ENCODE measurements around the gene ACSS1.

The ACSS1 gene

DNA sequence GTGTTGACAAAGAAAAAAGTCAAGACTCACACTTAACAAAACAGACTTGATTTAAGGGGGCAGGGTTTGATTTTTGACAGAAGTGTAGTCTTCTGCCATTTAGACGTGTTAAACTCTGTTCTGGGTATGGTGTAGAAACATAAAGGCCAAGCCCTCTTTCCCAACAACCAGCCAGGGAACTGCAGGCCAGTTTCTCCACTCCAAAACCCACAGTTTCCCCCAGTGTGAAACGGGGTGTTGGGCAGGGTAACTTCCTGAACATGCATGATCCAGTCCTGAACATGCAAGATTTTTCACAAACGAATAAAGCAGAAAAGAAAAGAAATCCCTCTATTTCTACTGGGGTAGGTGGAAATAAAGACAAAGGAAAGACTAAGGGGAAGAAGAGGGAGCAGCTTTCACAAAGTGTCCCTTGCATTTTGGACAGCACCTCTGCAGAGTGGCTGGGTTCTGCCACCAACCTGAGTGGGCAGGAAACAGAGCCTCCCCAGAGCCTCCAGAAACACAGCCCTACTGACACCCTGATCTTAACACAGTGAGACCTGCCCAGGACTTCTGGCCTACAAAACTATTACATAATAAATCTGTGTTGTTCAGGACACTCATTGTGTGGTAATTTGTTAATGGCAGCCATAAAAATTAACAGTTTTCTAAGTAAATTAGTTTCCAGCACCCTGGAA lies 72.8 kb downstream of the ACSS1 start:
- Histone ChIP-seq H3K27ac (no peak overlapping the region), H3K4me3 (ENCODE audit: low read depth, low read length) (no peak overlapping the region), H3K36me3 (replicated peaks) (peaks cover 15% of the 10 kb centered on the region), H3K27me3 (replicated peaks) (no peaks in the 10 kb centered on the region)
- in situ Hi-C loops (cut with HindIII; ENCODE audit: low pct_ligation_motif_present, low sequenced_read_pairs) = no loop called here
- DNase-seq = no peak
- TF ChIP-seq, protein P1, sequence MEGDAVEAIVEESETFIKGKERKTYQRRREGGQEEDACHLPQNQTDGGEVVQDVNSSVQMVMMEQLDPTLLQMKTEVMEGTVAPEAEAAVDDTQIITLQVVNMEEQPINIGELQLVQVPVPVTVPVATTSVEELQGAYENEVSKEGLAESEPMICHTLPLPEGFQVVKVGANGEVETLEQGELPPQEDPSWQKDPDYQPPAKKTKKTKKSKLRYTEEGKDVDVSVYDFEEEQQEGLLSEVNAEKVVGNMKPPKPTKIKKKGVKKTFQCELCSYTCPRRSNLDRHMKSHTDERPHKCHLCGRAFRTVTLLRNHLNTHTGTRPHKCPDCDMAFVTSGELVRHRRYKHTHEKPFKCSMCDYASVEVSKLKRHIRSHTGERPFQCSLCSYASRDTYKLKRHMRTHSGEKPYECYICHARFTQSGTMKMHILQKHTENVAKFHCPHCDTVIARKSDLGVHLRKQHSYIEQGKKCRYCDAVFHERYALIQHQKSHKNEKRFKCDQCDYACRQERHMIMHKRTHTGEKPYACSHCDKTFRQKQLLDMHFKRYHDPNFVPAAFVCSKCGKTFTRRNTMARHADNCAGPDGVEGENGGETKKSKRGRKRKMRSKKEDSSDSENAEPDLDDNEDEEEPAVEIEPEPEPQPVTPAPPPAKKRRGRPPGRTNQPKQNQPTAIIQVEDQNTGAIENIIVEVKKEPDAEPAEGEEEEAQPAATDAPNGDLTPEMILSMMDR (IDR thresholded peaks at IDR 0.05; ENCODE audit: low read depth, low read length, missing control alignments) = no peak

DNA sequence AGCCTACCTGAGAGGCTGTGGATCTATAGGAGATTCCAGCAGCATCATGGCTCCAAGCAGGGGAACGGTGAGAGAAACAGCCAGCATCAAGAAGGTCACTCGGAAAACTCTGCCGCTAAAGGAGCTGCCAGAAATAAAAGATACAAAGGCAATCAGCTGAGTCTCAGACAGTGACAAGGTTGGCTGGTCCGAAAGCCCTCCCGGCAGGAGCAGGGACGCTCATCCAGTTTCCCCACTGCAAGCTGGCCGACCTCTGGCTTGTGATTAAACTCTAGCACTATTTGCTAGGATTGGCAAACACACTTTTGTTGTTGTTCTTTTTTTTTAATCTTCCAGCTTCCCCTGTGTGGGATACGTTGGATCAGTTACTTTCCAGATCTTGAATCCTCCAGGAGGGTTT lies 74.0 kb downstream of the ACSS1 start:
- no peak for DNase-seq
- in situ Hi-C loops (cut with HindIII; ENCODE audit: low pct_ligation_motif_present, low sequenced_read_pairs) = no loop called here
- H3K27ac ChIP-seq = no peak overlapping the region
- no peaks in the 10 kb centered on the region for H3K27me3 ChIP-seq (replicated peaks)
- peaks cover 15% of the 10 kb centered on the region for H3K36me3 ChIP-seq (replicated peaks)
- TF ChIP-seq, protein P1 (IDR thresholded peaks at IDR 0.05; ENCODE audit: low read depth, low read length, missing control alignments) = no peak
- no peak overlapping the region for H3K4me3 ChIP-seq (ENCODE audit: low read depth, low read length)

DNA sequence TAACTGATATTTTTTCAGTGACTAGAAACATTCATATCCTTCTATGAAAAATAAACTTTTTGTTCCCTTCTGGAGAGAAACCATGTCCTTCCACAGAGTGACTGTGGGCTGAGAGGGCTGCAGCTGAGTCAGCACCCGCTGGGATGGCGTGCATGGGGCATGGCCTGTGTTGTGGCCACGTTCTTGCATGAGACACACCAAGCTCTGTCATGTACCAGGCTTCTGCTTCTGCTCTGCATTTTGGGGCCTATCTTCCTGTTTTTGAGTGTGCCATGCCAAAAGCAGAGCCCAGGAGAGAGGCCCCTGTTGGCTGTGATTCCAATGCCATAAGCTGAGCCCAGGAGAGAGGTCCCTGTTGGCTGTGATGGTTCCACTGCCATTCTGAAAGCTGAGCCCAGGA lies 76.1 kb downstream of the ACSS1 start:
- Histone ChIP-seq H3K27me3 (replicated peaks) (no peaks in the 10 kb centered on the region), H3K27ac (no peak overlapping the region), H3K4me3 (ENCODE audit: low read depth, low read length) (no peak overlapping the region), H3K36me3 (replicated peaks) (peaks cover 15% of the 10 kb centered on the region)
- no peak for DNase-seq
- in situ Hi-C loops (cut with HindIII; ENCODE audit: low pct_ligation_motif_present, low sequenced_read_pairs) = no loop called here
- TF ChIP-seq, protein P1 (IDR thresholded peaks at IDR 0.05; ENCODE audit: low read depth, low read length, missing control alignments) = no peak

DNA sequence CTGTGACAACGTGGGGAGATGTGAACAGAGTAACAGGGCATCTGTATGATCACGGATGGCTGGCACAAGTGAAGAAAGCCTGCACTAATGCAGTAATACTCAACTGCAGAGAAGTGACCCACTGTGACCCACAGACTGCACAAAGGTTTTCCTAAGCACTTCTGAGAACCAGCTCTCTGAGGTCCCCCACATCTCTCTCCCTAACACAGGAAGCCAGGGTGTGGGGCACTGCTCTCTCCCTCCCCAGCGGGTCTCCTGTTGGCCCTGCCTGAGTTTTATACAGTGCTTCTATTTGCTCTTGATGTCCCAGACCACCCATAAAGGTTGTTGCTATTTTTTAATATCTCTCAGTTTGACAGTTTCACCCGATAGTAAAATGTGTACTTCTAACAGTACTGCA lies 76.7 kb downstream of the ACSS1 start:
- DNase-seq = no peak
- TF ChIP-seq, protein P1 (IDR thresholded peaks at IDR 0.05; ENCODE audit: low read depth, low read length, missing control alignments) = no peak
- no peak overlapping the region for H3K27ac ChIP-seq
- in situ Hi-C loops (cut with HindIII; ENCODE audit: low pct_ligation_motif_present, low sequenced_read_pairs) = no loop called here
- no peak overlapping the region for H3K4me3 ChIP-seq (ENCODE audit: low read depth, low read length)
- peaks cover 15% of the 10 kb centered on the region for H3K36me3 ChIP-seq (replicated peaks)
- no peaks in the 10 kb centered on the region for H3K27me3 ChIP-seq (replicated peaks)

DNA sequence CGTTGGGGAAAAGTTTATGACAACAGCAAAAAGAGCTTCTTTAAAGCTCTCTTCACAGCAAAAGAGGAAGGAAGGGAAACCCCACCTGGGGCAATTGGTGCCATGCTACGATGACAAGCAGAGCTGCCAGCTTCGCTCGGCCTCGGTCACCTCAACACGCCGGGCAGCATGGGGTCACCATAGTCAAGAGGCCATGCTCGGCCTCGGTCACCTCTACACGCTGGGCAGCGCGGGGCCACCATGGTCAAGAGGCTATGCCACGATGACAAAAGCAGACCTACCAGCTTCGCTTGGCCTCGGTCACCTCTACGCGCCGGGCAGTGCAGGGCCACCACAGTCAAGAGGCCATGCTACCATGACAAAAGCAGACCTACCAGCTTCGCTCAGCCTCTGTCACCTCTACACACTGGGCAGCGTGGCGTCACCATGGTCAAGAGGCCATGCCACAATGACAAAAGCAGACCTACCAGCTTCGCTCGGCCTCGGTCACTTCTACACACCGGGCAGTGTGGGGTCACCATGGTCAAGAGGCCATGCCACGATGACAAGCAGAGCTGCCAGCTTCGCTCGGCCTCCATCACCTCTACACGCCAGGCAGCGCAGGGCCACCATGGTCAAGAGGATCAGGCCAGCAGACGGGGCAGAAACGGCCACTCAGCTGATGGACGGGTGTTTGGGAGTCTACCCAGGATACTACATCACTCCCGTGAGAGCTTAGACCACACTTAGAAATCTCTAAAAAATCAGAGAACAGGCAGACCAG lies 77.5 kb downstream of the ACSS1 start:
- Histone ChIP-seq H3K27ac (no peak overlapping the region), H3K4me3 (ENCODE audit: low read depth, low read length) (no peak overlapping the region), H3K27me3 (replicated peaks) (no peaks in the 10 kb centered on the region), H3K36me3 (replicated peaks) (peaks cover 15% of the 10 kb centered on the region)
- DNase-seq = no peak
- TF ChIP-seq, protein P1 (IDR thresholded peaks at IDR 0.05; ENCODE audit: low read depth, low read length, missing control alignments) = no peak
- in situ Hi-C loops (cut with HindIII; ENCODE audit: low pct_ligation_motif_present, low sequenced_read_pairs) = no loop called here
